ENCODE data around the gene YTHDC1. TPM values are rescaled to one million over a fixed set of nuclear protein-coding genes. Genes with fewer than 3 reads are reported as not detected.

Gene YTHDC1
- total and polyA plus RNA-seq, 2 of the 13 experiments (the other 11 are each of a cell fraction or from before 2014, with no cell fraction given) = 37.3 to 56.8 TPM

DNA sequence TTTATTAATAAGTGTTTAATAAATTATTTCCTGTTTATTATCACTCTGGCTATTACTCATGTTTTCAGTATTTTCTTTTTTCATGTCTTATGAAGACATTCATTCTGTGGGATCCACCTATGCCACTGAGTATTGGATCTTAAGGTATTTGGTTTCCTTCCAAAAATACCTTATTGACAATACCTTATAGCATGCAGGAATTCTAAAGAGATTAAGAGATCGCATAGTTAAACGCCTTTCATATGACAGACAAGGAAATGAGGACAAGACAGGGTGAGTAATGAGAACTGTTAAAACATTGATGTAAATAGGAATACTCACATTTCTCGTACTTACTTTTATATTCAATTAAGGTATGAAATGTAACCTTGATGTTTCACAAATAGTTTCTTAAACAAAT, 66.2 kb downstream of the YTHDC1 start (continued):
- TF ChIP-seq, protein P1, sequence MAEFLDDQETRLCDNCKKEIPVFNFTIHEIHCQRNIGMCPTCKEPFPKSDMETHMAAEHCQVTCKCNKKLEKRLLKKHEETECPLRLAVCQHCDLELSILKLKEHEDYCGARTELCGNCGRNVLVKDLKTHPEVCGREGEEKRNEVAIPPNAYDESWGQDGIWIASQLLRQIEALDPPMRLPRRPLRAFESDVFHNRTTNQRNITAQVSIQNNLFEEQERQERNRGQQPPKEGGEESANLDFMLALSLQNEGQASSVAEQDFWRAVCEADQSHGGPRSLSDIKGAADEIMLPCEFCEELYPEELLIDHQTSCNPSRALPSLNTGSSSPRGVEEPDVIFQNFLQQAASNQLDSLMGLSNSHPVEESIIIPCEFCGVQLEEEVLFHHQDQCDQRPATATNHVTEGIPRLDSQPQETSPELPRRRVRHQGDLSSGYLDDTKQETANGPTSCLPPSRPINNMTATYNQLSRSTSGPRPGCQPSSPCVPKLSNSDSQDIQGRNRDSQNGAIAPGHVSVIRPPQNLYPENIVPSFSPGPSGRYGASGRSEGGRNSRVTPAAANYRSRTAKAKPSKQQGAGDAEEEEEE (CRISPR knock-in tag; IDR thresholded peaks at IDR 0.05; ENCODE audit: borderline replicate concordance) = no peak
- TF ChIP-seq, protein P2, sequence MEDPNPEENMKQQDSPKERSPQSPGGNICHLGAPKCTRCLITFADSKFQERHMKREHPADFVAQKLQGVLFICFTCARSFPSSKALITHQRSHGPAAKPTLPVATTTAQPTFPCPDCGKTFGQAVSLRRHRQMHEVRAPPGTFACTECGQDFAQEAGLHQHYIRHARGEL (CRISPR knock-in tag; IDR thresholded peaks at IDR 0.05) = no peak
- TF ChIP-seq HOXA7 (CRISPR knock-in tag; IDR thresholded peaks at IDR 0.05) (no peak), RORA (CRISPR knock-in tag; IDR thresholded peaks at IDR 0.05) (no peak), THAP9 (CRISPR knock-in tag; IDR thresholded peaks at IDR 0.05; ENCODE audit: borderline replicate concordance) (no peak), KDM1A (CRISPR knock-in tag; IDR thresholded peaks at IDR 0.05) (no peak), NONO (IDR thresholded peaks at IDR 0.05) (no peak), NONO (CRISPR knock-in tag; conservative IDR thresholded peaks at IDR 0.05) (no peak), ZNF407 (CRISPR knock-in tag; IDR thresholded peaks at IDR 0.05; ENCODE audit: not compliant biosample characterization) (no peak), JUNB (CRISPR knock-in tag; IDR thresholded peaks at IDR 0.05; ENCODE audit: borderline replicate concordance) (no peak)
- TF ChIP-seq, protein P3, sequence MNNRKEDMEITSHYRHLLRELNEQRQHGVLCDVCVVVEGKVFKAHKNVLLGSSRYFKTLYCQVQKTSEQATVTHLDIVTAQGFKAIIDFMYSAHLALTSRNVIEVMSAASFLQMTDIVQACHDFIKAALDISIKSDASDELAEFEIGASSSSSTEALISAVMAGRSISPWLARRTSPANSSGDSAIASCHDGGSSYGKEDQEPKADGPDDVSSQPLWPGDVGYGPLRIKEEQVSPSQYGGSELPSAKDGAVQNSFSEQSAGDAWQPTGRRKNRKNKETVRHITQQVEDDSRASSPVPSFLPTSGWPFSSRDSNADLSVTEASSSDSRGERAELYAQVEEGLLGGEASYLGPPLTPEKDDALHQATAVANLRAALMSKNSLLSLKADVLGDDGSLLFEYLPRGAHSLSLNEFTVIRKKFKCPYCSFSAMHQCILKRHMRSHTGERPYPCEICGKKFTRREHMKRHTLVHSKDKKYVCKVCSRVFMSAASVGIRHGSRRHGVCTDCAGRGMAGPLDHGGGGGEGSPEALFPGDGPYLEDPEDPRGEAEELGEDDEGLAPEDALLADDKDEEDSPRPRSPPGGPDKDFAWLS (CRISPR knock-in tag; IDR thresholded peaks at IDR 0.05; ENCODE audit: borderline replicate concordance) = no peak
